Superior temporal gyrus (tissue), 1 donor: ENCODE data around the gene DCK.

Source experiments
- DNase-seq: peaks from one replicate; pipeline ENCODE4 v3.0.0-alpha.2; 2016; ENCODE audit errors: extremely low spot score

The DCK gene

GRCh38 chr4:71063711-71064110, 70.3 kb downstream of the DCK start:
- DNase-seq, result no peak

GRCh38 chr4:71064521-71064920, 71.1 kb downstream of the DCK start:
- DNase-seq, result no peak

GRCh38 chr4:71065991-71066510, 72.6 kb downstream of the DCK start:
- no peak for DNase-seq

- no peak for DNase-seq
These were observed 73.6 kb downstream of the DCK start for GRCh38 chr4:71066737-71067716.

- DNase-seq, result no peak
These were observed 75.6 kb downstream of the DCK start for GRCh38 chr4:71069063-71069462.

- no peak for DNase-seq
These were observed 76.6 kb downstream of the DCK start for GRCh38 chr4:71070015-71070414.

- peak; percentile 18 for DNase-seq
These were observed 81.2 kb downstream of the DCK start for GRCh38 chr4:71074452-71075299.
